GM19035 (cell line): ENCODE measurements around the gene PEX26.
"Not testable (repeated sequence)": the region's sequence is repeated elsewhere in the genome, so short reads cannot be mapped to it uniquely, and the experiment has no call there.

ENCODE experiments used
- ATAC-seq: cut with Tn5 transposase; IDR thresholded peaks from one replicate; pipeline ENCODE4 v1.9.1; 2021; ENCODE audit not compliant: unreplicated experiment

PEX26 gene

GRCh38 chr22:18093661-18094060 is 15.9 kb downstream of the PEX26 start:
- no peak for ATAC-seq

DNA sequence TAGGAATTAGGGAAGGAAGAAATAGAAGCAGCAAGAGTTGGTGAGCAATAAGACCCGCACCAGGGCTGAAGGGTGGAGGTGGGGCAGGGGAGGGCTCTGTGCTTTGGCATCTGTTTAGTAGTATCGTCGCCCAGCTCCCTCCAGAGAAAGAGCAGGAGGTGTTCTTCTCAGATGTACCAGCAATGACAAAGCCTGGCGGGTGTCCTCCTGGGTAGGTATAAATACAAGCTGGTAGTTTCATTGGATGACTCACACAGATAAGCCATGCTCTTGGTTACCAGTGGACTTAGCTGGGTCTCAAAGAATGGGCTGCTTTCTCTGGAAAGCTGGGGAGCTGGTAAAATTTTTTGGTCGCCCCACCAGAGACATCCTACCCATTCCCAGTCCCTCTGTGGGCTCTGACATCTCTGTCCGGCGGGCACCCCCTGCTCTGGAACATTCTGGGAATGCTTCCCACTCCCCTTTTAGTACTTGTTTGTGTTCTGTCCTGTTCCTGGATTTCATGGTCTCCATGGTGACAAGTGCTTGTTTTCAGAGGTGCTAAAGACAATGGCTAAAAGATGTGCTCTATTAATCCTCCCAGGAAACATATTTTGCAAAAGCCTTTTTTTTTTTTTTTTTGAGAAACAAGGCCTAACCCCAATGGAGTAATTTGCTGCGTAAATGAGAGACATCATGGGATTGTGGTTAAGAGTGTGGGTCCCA is 17.5 kb downstream of the PEX26 start:
- no peak for ATAC-seq

DNA sequence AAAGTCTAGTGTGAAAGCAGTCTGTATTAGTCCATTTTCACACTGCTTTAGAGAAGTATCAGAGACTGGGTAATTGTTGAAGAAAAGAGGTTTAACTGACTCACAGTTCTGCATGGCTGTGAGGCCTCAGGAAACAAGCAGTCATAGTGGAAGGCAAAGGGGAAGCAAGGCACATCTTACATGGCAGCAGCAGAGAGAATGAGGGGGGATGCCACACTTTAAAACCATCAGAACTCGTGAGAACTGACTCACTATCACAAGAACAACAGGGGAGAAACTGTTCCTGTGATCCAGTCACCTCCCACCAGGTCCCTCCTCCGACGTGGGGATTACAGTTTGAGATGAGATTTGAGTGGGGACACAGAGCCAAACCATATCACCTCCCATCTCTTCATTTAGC is 19.0 kb downstream of the PEX26 start:
- no peak for ATAC-seq

GRCh38 chr22:18100781-18101180 is 23.0 kb downstream of the PEX26 start:
- no peak for ATAC-seq

GRCh38 chr22:18101536-18101935 is 23.7 kb downstream of the PEX26 start:
- no peak for ATAC-seq

DNA sequence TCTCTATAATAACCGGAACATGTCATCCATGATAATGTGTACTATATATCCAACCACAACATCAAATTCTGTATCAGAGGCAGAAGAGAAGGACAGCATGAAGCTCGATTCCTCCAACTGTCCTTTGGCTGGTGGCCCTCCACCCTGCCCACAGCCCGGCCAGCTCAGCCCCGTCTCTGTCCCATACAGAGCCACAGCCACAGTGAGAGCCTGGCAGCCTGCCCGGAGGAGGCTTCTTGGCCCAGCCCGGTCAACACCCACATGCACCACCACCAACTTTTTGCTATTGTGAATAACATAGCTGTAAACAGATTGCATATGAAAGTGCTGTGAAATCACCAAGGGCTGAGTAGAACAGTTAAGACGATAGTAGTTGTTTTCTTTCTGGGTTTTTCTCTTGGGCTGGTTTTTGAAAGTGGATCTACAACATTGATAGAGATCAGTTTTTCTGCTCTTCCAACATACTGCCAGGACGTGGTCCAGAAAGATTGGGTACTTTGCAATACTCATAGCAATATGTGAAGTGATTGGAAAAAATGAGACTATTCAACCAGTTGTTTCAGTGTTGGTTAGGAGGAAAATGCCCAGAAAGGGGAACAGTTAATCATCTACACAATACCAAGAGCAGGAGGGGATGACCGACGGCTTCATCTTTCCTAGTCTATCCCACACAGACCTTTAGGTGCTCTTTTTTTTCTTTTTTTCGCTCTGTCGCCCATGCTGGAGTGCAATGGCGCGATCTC is 25.9 kb downstream of the PEX26 start:
- ATAC-seq = no peak

- ATAC-seq = no peak
These were observed 26.8 kb downstream of the PEX26 start for GRCh38 chr22:18104566-18104965.

DNA sequence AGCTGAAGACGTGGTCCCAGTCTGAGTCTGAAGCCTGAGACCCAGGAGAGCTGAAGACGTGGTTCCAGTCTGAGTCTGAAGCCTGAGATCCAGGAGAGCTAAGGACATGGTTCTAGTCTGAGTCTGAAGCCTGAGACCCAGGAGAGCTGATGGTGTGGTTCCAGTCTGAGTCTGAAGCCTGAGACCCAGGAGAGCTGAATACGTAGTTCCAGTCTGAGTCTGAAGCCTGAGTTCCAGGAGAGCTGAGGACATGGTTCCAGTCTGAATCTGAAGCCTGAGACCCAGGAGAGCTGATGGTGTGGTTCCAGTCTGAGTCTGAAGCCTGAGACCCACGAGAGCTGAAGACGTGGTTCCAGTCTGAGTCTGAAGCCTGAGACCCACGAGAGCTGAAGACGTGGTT is 28.2 kb downstream of the PEX26 start:
- not testable (repeated sequence) for ATAC-seq

DNA sequence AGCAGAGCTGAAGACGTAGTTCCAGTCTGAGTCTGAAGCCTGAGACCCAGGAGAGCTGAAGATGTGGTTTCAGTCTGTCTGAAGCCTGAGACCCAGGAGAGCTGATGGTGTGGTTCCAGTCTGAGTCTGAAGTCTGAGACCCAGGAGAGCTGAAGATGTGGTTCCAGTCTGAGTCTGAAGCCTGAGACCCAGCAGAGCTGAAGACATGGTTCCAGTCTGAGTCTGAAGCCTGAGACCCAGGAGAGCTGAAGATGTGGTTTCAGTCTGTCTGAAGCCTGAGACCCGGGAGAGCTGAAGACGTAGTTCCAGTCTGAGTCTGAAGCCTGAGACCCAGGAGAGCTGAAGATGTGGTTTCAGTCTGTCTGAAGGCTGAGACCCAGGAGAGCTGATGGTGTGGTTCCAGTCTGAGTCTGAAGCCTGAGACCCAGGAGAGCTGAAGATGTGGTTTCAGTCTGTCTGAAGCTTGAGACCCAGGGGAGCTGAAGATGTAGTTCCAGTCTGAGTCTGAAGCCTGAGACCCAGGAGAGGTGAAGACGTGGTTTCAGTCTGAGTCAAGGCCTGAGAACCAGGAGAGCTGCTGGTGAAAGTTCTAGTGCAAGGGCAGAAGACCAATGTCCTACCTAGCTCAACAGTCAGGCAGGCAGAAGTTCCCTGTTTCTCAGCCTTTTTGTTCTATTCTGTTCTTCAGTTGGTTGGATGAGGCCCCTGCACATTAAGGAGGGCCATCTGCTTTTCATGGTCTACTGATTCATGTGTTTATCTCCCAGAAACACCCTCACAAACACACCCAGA is 29.0 kb downstream of the PEX26 start:
- ATAC-seq = not testable (repeated sequence)

- ATAC-seq = no peak
These were observed 30.4 kb downstream of the PEX26 start for GRCh38 chr22:18108187-18108586.

GRCh38 chr22:18109410-18110193 is 31.8 kb downstream of the PEX26 start:
- no peak for ATAC-seq

- no peak for ATAC-seq
These were observed 32.6 kb downstream of the PEX26 start, which contains the start of gene TUBA8 for GRCh38 chr22:18110194-18110953. TSS of gene TUBA8 (plus strand) at chr22:18110809. CDS start at chr22:18110866, 57 bp downstream.

- no peak for ATAC-seq
These were observed 33.4 kb downstream of the PEX26 start for GRCh38 chr22:18110954-18111758.

DNA sequence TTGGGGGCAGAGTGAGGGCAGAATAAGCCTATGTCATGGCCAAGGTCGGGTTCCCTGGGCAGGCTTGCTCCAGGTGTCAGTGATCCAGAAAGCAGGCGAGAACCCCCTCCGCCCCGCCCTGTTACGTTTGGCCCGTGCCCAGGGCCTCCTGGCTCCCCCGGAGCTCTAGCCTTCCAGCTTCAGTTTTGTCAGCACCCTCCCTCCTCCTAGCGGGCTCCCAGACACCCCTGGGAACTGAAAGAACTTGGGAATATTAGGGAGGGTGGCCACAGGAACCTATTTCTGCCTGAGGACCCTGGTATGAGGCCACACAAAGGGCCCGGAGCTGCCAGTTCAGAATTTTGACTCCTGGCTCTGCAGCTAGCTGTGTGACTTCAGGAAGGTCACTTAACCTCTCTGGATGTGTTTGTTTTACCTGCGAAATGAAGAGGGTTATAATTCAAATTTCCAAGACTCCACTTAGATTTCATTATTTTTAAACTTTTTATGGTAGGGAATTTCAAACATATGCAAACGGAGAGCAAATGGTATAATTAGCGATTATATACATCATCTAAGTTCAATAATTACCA is 34.1 kb downstream of the PEX26 start:
- ATAC-seq = no peak

DNA sequence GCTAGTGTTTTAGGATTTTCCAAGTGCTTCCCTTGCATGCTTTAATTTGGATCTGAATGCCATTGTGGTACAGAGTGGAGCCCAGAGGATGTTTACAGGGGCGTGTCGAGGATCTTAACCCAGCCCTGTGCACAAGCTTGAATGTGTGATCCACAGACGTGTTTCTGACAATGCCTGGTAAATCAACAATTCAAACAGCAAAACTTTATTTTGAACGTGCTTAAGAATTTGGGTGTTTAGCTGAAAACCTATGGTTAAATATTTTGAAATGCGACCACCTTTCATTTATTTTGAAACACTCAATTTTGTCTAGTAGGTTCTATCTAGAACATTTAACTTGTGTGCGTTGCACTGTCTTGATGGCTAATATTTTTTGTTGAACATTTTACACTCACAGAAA is 34.6 kb downstream of the PEX26 start:
- ATAC-seq = no peak

- ATAC-seq = no peak
These were observed 36.0 kb downstream of the PEX26 start for GRCh38 chr22:18113680-18114394.

- ATAC-seq = no peak
These were observed 36.7 kb downstream of the PEX26 start for GRCh38 chr22:18114495-18114894.

DNA sequence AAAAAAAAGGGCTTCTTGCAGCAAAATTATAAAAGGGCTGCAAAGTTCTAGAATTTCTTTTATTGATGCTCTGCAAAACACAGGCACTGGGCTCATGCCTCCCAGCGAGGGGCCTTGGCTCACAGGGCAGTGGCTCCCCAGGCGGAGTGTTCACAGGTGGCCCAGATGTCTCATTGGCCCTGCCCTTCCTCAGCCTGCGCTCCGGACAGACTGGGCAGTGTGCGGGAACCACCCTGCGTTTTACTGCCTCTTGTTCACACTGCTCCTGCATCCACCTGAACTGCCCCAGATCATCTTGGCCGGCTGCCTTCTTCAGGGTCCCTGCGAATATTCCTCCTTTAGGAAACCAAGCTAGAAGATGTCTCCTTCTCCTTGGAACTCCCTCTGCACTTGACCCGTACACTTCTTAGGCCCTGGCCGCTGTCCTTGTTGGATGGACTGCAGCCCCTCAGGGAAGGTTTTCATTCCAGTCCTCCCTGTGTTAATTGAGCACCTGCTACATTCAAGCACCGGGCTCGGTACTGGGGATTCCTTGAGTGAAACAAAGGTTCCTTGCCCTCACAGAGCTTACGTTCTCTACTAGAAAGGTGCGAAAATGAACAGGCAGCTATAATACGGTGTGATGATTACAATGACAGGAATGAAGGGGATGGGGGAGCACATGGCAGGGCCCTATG is 37.3 kb downstream of the PEX26 start:
- ATAC-seq = no peak
